Psoas muscle (tissue), 8 donors: ENCODE data around the gene PUS7. TPM values are rescaled to one million over a fixed set of nuclear protein-coding genes. Genes with fewer than 3 reads are reported as not detected.
"Not testable (repeated sequence)": the region's sequence is repeated elsewhere in the genome, so short reads cannot be mapped to it uniquely, and the experiment has no call there.

ENCODE experiments used
- ATAC-seq, 4 donors: fragments of 200-7000 bp; cut with Tn5 transposase; one replicate each; pipeline ENCODE4 v1.9.1; 2020; ENCODE audit warnings: moderate library complexity in 3 of 4, mild to moderate bottlenecking in 2 of 4
- DNase-seq, 2 donors: peaks; one replicate each; pipeline ENCODE4 v3.0.0-alpha.2; 2020
- H3K27ac ChIP-seq: fragments of 200-600 bp; one replicate; pipeline ENCODE4 v1.8.0; 2022
- H3K27me3 ChIP-seq, 3 donors: fragments of 200-600 bp in 1 of 3; one replicate each; pipeline versions ENCODE4 v1.6.1 to v1.8.0; 2013 to 2022; ENCODE audit warnings: low read length in 2 of 3, mild to moderate bottlenecking in 2 of 3, moderate library complexity in 1 of 3; ENCODE audit not compliant: insufficient read depth in 3 of 3
- H3K36me3 ChIP-seq, 2 donors: fragments of 200-600 bp in 1 of 2; one replicate each; pipeline versions ENCODE4 v1.6.1 to v1.8.0; 2013 to 2022; ENCODE audit warnings: low read depth in 1 of 2, mild to moderate bottlenecking in 1 of 2, moderate library complexity in 1 of 2; ENCODE audit not compliant: insufficient read depth in 1 of 2
- H3K4me1 ChIP-seq: fragments of 200-600 bp; one replicate; pipeline ENCODE4 v1.8.0; 2022
- H3K4me3 ChIP-seq: fragments of 200-600 bp; one replicate; pipeline ENCODE4 v1.8.0; 2022; ENCODE audit warnings: mild to moderate bottlenecking
- H3K9me3 ChIP-seq: fragments of 200-600 bp; one replicate; pipeline ENCODE4 v1.8.0; 2022
- WGBS, 3 donors: extraction: QIAGEN DNeasy Blood & Tissue Kit; methylation state at CpG; one replicate each; pipeline versions ENCODE4 v1.1.6 to v1.1.7; 2013; 5-methylcytosine and 5-hydroxymethylcytosine counted together
- intact Hi-C, 2 donors: fragments of 100-400 bp; cut with DNase I; formaldehyde crosslinking; loops; one replicate each; pipeline versions ENCODE4 v1.11.0 to v1.14.2; 2022
- polyA plus RNA-seq, 3 donors: library from polyadenylated mRNA; stranded (reverse); fragments of 200-250 nt; gene quantifications; one replicate each; pipeline ENCODE4 v1.2.3, GENCODE V29; 2013
- total RNA-seq, 4 donors: library from RNA; stranded (reverse); fragmentation: NEBNext Ultra II Directional in 2 of 4; extraction: Animal tissue kit (Norgen Biotek cat#: 25700) in 2 of 4; gene quantifications; one replicate each; pipeline versions ENCODE4 v1.2.1 to v1.2.4, GENCODE V29; 2021 to 2023
- TF ChIP-seq, protein P1 (sequence below): fragments of 200-600 bp; IDR thresholded peaks from one replicate; pipeline ENCODE4 v1.8.0; 2022; ENCODE audit warnings: antibody characterized with exemption
- donor health status: healthy with polysubstance abuse.
- donor health status: DM: no; HTN: no; CAD: no; lungs with moderate emphysema.
- donor health status: Bipolar disorder and iron deficiency.
- donor health status: healthy.
- donor health status: DM: yes; HTN: yes; CAD: no.
- donor health status: DM: no; HTN: no; CAD: no.
- donor health status: DM: no; HTN: no; CAD: no.
- donor health status: DM: yes; HTN: yes; CAD: no.

Gene PUS7
- total and polyA plus RNA-seq, 7 donors: 5.7 to 19.7 (median 11.9) TPM

DNA sequence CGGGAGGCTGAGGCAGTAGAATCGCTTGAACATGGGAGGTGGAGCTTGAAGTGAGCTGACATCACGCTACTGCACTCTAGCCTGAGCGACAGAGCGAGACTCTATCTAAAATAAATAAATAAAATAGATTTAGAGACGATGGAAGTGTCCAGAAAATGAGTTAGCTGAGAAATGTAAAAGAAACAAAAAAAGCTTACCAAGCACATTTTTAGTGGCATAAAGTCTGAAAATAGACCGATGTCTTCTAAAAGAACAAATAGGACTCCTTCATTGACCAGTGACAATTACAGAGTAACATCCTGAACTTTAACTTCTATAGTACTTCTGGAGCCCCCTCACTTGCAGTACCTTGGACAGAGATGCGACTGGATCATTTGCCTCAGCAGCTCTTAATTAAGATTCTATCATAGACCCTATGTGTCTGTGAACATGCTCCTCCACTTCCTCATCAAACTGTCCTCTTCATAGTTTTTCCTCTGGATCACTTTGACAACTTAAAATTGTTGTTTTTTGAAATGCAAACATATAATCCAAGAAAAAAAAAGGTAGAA lies 108.1 kb downstream of the PUS7 start:
- H3K36me3 ChIP-seq: no peaks in the 10 kb centered on the region
- TF ChIP-seq, protein P1, sequence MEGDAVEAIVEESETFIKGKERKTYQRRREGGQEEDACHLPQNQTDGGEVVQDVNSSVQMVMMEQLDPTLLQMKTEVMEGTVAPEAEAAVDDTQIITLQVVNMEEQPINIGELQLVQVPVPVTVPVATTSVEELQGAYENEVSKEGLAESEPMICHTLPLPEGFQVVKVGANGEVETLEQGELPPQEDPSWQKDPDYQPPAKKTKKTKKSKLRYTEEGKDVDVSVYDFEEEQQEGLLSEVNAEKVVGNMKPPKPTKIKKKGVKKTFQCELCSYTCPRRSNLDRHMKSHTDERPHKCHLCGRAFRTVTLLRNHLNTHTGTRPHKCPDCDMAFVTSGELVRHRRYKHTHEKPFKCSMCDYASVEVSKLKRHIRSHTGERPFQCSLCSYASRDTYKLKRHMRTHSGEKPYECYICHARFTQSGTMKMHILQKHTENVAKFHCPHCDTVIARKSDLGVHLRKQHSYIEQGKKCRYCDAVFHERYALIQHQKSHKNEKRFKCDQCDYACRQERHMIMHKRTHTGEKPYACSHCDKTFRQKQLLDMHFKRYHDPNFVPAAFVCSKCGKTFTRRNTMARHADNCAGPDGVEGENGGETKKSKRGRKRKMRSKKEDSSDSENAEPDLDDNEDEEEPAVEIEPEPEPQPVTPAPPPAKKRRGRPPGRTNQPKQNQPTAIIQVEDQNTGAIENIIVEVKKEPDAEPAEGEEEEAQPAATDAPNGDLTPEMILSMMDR: no peak
- DNase-seq (no peak), ATAC-seq (no peak)
- no peaks in the 10 kb centered on the region for H3K9me3 ChIP-seq
- no peak overlapping the region for H3K4me3 ChIP-seq
- no peaks in the 10 kb centered on the region for H3K27me3 ChIP-seq
- 82 to 83% (median 83%) methylated on average over 8 of the region's 8 CpGs for WGBS, 3 donors
- H3K27ac ChIP-seq: no peak overlapping the region
- intact Hi-C loops: no loop called here
- no peaks in the 10 kb centered on the region for H3K4me1 ChIP-seq

DNA sequence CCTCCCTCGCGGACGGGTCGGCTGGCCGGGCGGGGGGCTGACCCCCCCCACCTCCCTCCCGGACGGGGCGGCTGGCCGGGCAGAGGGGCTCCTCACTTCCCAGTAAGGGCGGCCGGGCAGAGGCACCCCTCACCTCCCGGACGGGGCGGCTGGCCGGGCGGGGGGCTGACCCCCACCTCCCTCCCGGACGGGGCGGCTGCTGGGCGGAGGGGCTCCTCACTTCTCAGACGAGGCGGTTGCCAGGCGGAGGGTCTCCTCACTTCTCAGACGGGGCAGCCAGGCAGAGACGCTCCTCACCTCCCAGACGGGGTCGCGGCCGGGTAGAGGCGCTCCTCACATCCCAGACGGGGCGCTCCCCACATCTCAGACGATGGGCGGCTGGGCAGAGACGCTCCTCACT lies 111.3 kb downstream of the PUS7 start:
- H3K4me1 ChIP-seq, H3K36me3 ChIP-seq, H3K27ac ChIP-seq, ATAC-seq, H3K9me3 ChIP-seq, H3K4me3 ChIP-seq, intact Hi-C loops, H3K27me3 ChIP-seq: not testable (repeated sequence)
- peak in 1 of 2 donors; percentile 50 for DNase-seq
- 97 to 98% (median 97%) methylated on average over 13 to 35 of the region's 36 CpGs for WGBS, 3 donors

DNA sequence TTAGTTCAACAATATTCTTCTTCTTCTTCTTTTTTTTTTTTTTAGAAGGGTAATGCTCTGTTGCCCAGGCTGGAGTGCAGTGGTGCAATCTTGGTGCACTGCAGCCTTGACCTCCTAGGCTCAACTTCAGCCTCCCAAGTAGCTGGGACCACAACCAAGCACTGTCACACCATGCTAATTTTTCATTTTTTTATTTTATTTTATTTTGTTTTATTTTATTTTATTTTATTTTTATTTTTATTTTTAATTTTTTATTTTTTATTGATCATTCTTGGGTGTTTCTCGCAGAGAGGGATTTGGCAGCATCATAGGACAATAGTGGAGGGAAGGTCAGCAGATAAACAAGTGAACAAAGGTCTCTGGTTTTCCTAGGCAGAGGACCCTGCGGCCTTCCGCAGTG lies 112.3 kb downstream of the PUS7 start:
- H3K36me3 ChIP-seq, H3K27me3 ChIP-seq, ATAC-seq, H3K4me3 ChIP-seq, H3K4me1 ChIP-seq, DNase-seq, intact Hi-C loops, H3K9me3 ChIP-seq, H3K27ac ChIP-seq: not testable (repeated sequence)
- WGBS, 3 donors: 86 to 100% (median 87%) methylated on average over 1 to 2 of the region's 3 CpGs

DNA sequence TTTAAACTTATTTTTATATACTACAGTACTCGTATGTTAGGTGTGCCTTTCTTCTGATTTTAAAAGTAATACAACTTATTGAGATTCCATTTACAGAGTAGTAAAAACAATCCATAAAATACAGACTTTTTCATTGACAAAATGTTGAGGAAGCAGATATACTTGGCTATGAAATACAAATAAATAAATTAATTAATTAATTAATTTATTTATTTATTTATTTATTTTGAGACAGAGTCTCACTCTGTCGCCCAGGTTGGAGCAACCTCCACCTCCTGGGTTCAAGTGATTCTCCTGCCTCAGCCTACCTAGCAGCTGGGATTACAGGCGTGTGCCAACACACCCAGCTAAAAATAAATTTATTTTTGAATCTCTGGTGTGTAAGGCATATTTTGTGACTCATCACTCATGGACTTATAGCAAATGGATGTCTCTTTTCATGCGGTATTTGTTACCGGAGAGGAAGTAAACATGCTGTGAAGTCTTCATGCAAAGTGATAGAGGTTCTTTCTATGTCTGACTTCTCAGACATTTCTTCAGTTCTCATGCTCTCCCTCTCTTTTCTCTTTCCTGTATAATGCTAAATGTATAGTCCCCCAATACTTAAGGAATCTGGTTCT lies 113.2 kb downstream of the PUS7 start:
- no peak overlapping the region for H3K27ac ChIP-seq
- no peaks in the 10 kb centered on the region for H3K4me1 ChIP-seq
- TF ChIP-seq, protein P1: no peak
- 90 to 95% (median 94%) methylated on average over 5 of the region's 5 CpGs for WGBS, 3 donors
- ATAC-seq (no peak), DNase-seq (no peak)
- intact Hi-C loops: no loop called here
- H3K9me3 ChIP-seq: no peaks in the 10 kb centered on the region
- no peaks in the 10 kb centered on the region for H3K36me3 ChIP-seq
- H3K4me3 ChIP-seq: no peak overlapping the region
- no peaks in the 10 kb centered on the region for H3K27me3 ChIP-seq

Other genes starting within 250 kb of the PUS7 start
- gene SRPK2, start 133.3 kb downstream of the PUS7 start, total RNA-seq: 10 to 100 TPM; 33.2 to 51.3 (median 39.0) TPM
- gene SRPK2, start 133.3 kb downstream of the PUS7 start, polyA plus RNA-seq: 10 to 100 TPM; 12.7 to 22.9 (median 21.7) TPM
- gene RINT1, start 9.9 kb upstream of the PUS7 start, total RNA-seq: 10 to 100 TPM; 16.6 to 20.8 (median 20.1) TPM
- gene RINT1, start 9.9 kb upstream of the PUS7 start, polyA plus RNA-seq: 10 to 100 TPM; 10.9 to 21.5 (median 14.1) TPM
- gene EFCAB10, start 59.2 kb upstream of the PUS7 start, total RNA-seq: not detected
- gene EFCAB10, start 59.2 kb upstream of the PUS7 start, polyA plus RNA-seq: not detected